Liver (tissue), 9 donors: ENCODE data around the gene BRD1. TPM values are rescaled to one million over a fixed set of nuclear protein-coding genes. Genes with fewer than 3 reads are reported as not detected.

Experiments used
- DNase-seq: peaks from one replicate; pipeline ENCODE4 v3.0.0-alpha.2; 2017; ENCODE audit warnings: low spot score
- H3K27ac ChIP-seq, 2 donors: one replicate each; pipeline ENCODE4 v1.7.0; 2013; ENCODE audit warnings: inconsistent platforms in 2 of 2, low read length in 2 of 2, control low read depth in 1 of 2, low read depth in 1 of 2, mild to moderate bottlenecking in 1 of 2
- H3K27me3 ChIP-seq, 4 donors: one replicate each; pipeline versions ENCODE4 v1.6.1 to v1.7.0; 2013; ENCODE audit warnings: low read length in 3 of 4, inconsistent platforms in 1 of 4, mild to moderate bottlenecking in 1 of 4, moderate library complexity in 1 of 4; ENCODE audit not compliant: control insufficient read depth in 4 of 4, insufficient read depth in 4 of 4
- H3K36me3 ChIP-seq, 4 donors: one replicate each; pipeline versions ENCODE4 v1.6.1 to v1.7.0; 2013; ENCODE audit warnings: low read length in 3 of 4, mild to moderate bottlenecking in 3 of 4, low read depth in 1 of 4, moderate library complexity in 1 of 4; ENCODE audit not compliant: control insufficient read depth in 4 of 4, insufficient read depth in 3 of 4
- H3K4me1 ChIP-seq, 4 donors: one replicate each; pipeline versions ENCODE4 v1.6.1 to v1.7.0; 2013; ENCODE audit warnings: low read length in 3 of 4, mild to moderate bottlenecking in 3 of 4, moderate library complexity in 1 of 4; ENCODE audit not compliant: control insufficient read depth in 4 of 4, insufficient read depth in 4 of 4
- H3K4me3 ChIP-seq, 3 donors: one replicate each; pipeline versions ENCODE4 v1.6.1 to v1.7.0; 2013; ENCODE audit warnings: low read length in 3 of 3, control low read depth in 1 of 3, low read depth in 1 of 3, mild to moderate bottlenecking in 1 of 3
- H3K9ac ChIP-seq, 2 donors: one replicate each; pipeline ENCODE4 v1.7.0; 2013; ENCODE audit warnings: low read length in 2 of 2, mild to moderate bottlenecking in 2 of 2, moderate library complexity in 2 of 2, control low read depth in 1 of 2, low read depth in 1 of 2
- H3K9me3 ChIP-seq, 4 donors: one replicate each; pipeline versions ENCODE4 v1.6.1 to v1.7.0; 2013; ENCODE audit warnings: low read length in 3 of 4; ENCODE audit not compliant: control insufficient read depth in 4 of 4
- ATF3 ChIP-seq: IDR thresholded peaks from 2 replicates; pipeline ENCODE4 v1.6.1; 2016; ENCODE audit warnings: antibody characterized with exemption
- CTCF ChIP-seq: fragments of 150-350 bp; IDR thresholded peaks from 2 replicates; pipeline ENCODE4 v1.5.1; 2017; ENCODE audit warnings: improper control_type of control experiment, low read depth, low read length; ENCODE audit not compliant: missing input control
- EGR1 ChIP-seq, 2 donors: IDR thresholded peaks; 2 replicates each; pipeline ENCODE4 v1.6.1; 2016 to 2018; ENCODE audit warnings: antibody characterized with exemption in 2 of 2, low read depth in 2 of 2
- FOXA1 ChIP-seq: IDR thresholded peaks from 2 replicates; pipeline ENCODE4 v1.6.1; 2016; ENCODE audit warnings: antibody characterized with exemption
- FOXA2 ChIP-seq: IDR thresholded peaks from 2 replicates; pipeline ENCODE4 v1.6.1; 2016; ENCODE audit warnings: antibody characterized with exemption
- GABPA ChIP-seq, 2 donors: IDR thresholded peaks in 1 of 2; conservative IDR thresholded peaks in 1 of 2; 2 replicates each; pipeline ENCODE4 v1.6.1; 2016; ENCODE audit warnings: antibody characterized with exemption in 2 of 2, mild to moderate bottlenecking in 1 of 2, moderate library complexity in 1 of 2
- HNF4A ChIP-seq, 2 donors: conservative IDR thresholded peaks; 2 replicates each; pipeline ENCODE4 v1.6.1; 2016; ENCODE audit warnings: antibody characterized with exemption in 2 of 2, mild to moderate bottlenecking in 2 of 2
- HNF4G ChIP-seq: IDR thresholded peaks from 2 replicates; pipeline ENCODE4 v1.6.1; 2016; ENCODE audit warnings: antibody characterized with exemption
- JUND ChIP-seq, 2 donors: IDR thresholded peaks; 2 replicates each; pipeline ENCODE4 v1.6.1; 2016; ENCODE audit warnings: antibody characterized with exemption in 2 of 2
- NR2F2 ChIP-seq: IDR thresholded peaks from 2 replicates; pipeline ENCODE4 v1.6.1; 2016; ENCODE audit warnings: antibody characterized with exemption
- RAD21 ChIP-seq, 2 donors: IDR thresholded peaks; 2 replicates each; pipeline ENCODE4 v1.6.1; 2016; ENCODE audit warnings: antibody characterized with exemption in 2 of 2, mild to moderate bottlenecking in 2 of 2
- RXRA ChIP-seq, 2 donors: IDR thresholded peaks; 2 replicates each; pipeline ENCODE4 v1.6.1; 2017 to 2018; ENCODE audit warnings: antibody characterized with exemption in 2 of 2, mild to moderate bottlenecking in 1 of 2
- SP1 ChIP-seq: IDR thresholded peaks from 2 replicates; pipeline ENCODE4 v1.6.1; 2018; ENCODE audit warnings: antibody characterized with exemption, mild to moderate bottlenecking
- TAF1 ChIP-seq: conservative IDR thresholded peaks from 2 replicates; pipeline ENCODE4 v1.6.1; 2016; ENCODE audit warnings: antibody characterized with exemption, mild to moderate bottlenecking
- YY1 ChIP-seq: IDR thresholded peaks from 2 replicates; pipeline ENCODE4 v1.6.1; 2016; ENCODE audit warnings: antibody characterized with exemption, mild to moderate bottlenecking
- ZBTB33 ChIP-seq: IDR thresholded peaks from 2 replicates; pipeline ENCODE4 v1.6.1; 2016; ENCODE audit warnings: antibody characterized with exemption
- WGBS: extraction: QIAGEN DNeasy Blood & Tissue Kit; methylation state at CpG from one replicate; pipeline ENCODE4 v1.1.7; 2013; 5-methylcytosine and 5-hydroxymethylcytosine counted together
- polyA plus RNA-seq, 2 donors: library from polyadenylated mRNA; stranded (reverse) in 1 of 2; unstranded in 1 of 2; fragments of 200-250 nt in 1 of 2; fragments of >200 nt in 1 of 2; fragmentation: Nextera tagmentation in 1 of 2; extraction: Ambion mirVana in 1 of 2; gene quantifications; one replicate each; pipeline versions ENCODE4 v1.2.1 to v1.2.3, GENCODE V29; 2013 to 2015
- total RNA-seq, 2 donors: library from RNA; depleted of rRNA; stranded (reverse); fragments of >200 nt; gene quantifications; one replicate each; pipeline ENCODE4 v1.2.3, GENCODE V29; 2014
- TF ChIP-seq, protein P1 (sequence below): IDR thresholded peaks from 2 replicates; pipeline ENCODE4 v1.6.1; 2016; ENCODE audit warnings: antibody characterized with exemption
- TF ChIP-seq, protein P2 (sequence below): IDR thresholded peaks from 2 replicates; pipeline ENCODE4 v1.6.1; 2016; ENCODE audit warnings: antibody characterized with exemption, mild to moderate bottlenecking
- donor health status: healthy.
- donor health status: healthy.
- donor health status: healthy.
- donor health status: healthy.
- donor health status: healthy.

Gene BRD1
- total and polyA plus RNA-seq, 4 donors, result 3.3 to 20.7 (median 11.6) TPM

DNA sequence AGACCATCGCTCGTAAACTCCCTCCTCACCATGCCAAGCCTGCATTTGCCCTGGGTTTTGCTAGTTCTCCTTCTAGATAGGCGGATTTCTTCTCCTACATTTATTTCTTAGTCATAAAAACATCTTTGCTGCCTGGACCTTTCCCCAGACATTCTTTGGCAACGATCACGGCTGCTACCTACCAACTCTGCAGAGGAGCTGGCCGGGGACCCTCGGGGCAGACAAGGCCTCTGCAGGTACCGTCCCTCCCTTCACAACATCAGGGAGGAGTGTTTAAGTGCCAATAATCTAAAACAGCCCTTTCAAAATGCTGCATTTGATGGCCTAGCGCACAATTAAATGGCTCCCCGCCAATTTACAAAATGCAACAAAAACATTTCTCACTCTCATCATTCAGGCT, 34.4 kb downstream of the BRD1 start:
- no peak overlapping the region for H3K27ac ChIP-seq
- peaks cover 25 to 61% (median 46%) of the 10 kb centered on the region in 4 donors for H3K36me3 ChIP-seq
- no peak for DNase-seq
- no peaks in the 10 kb centered on the region for H3K9me3 ChIP-seq
- H3K4me1 ChIP-seq, result peaks cover 8 to 22% (median 15%) of the 10 kb centered on the region in 4 donors
- H3K4me3 ChIP-seq, result no peak overlapping the region
- no peak overlapping the region for H3K9ac ChIP-seq
- no peaks in the 10 kb centered on the region for H3K27me3 ChIP-seq
- TF ChIP-seq SP1 (no peak), NR2F2 (no peak), HNF4A (conservative IDR thresholded peaks at IDR 0.05) (no peak), YY1 (no peak), GABPA (IDR thresholded peaks at IDR 0.05 in 1 of 2, conservative IDR thresholded peaks at IDR 0.05 in 1 of 2) (no peak), JUND (IDR thresholded peaks at IDR 0.05) (no peak), CTCF (no peak), RXRA (IDR thresholded peaks at IDR 0.05) (no peak)
- 95% methylated on average over 10 of the region's 10 CpGs for WGBS

- no peak overlapping the region for H3K27ac ChIP-seq
- no peaks in the 10 kb centered on the region for H3K9me3 ChIP-seq
- DNase-seq, result no peak
- no peak for TF ChIP-seq EGR1 (IDR thresholded peaks at IDR 0.05; ENCODE audit: low read depth in 2 of 2)
- no peak overlapping the region for H3K4me3 ChIP-seq
- no peaks in the 10 kb centered on the region for H3K27me3 ChIP-seq
- peaks cover 21 to 60% (median 43%) of the 10 kb centered on the region in 4 donors for H3K36me3 ChIP-seq
- peaks cover 8 to 24% (median 15%) of the 10 kb centered on the region in 4 donors for H3K4me1 ChIP-seq
- no peak overlapping the region for H3K9ac ChIP-seq
- WGBS, result 95% methylated on average over 10 of the region's 10 CpGs
Observed at GRCh38 chr22:49792107-49792506, 35.6 kb downstream of the BRD1 start.

- H3K27me3 ChIP-seq, result no peaks in the 10 kb centered on the region
- no peak overlapping the region for H3K9ac ChIP-seq
- TF ChIP-seq FOXA2, result no peak
- TF ChIP-seq FOXA1, result no peak
- TF ChIP-seq JUND (IDR thresholded peaks at IDR 0.05), result no peak
- TF ChIP-seq HNF4G, result no peak
- TF ChIP-seq, protein P1, sequence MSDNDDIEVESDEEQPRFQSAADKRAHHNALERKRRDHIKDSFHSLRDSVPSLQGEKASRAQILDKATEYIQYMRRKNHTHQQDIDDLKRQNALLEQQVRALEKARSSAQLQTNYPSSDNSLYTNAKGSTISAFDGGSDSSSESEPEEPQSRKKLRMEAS, result no peak
- TF ChIP-seq, protein P2, sequence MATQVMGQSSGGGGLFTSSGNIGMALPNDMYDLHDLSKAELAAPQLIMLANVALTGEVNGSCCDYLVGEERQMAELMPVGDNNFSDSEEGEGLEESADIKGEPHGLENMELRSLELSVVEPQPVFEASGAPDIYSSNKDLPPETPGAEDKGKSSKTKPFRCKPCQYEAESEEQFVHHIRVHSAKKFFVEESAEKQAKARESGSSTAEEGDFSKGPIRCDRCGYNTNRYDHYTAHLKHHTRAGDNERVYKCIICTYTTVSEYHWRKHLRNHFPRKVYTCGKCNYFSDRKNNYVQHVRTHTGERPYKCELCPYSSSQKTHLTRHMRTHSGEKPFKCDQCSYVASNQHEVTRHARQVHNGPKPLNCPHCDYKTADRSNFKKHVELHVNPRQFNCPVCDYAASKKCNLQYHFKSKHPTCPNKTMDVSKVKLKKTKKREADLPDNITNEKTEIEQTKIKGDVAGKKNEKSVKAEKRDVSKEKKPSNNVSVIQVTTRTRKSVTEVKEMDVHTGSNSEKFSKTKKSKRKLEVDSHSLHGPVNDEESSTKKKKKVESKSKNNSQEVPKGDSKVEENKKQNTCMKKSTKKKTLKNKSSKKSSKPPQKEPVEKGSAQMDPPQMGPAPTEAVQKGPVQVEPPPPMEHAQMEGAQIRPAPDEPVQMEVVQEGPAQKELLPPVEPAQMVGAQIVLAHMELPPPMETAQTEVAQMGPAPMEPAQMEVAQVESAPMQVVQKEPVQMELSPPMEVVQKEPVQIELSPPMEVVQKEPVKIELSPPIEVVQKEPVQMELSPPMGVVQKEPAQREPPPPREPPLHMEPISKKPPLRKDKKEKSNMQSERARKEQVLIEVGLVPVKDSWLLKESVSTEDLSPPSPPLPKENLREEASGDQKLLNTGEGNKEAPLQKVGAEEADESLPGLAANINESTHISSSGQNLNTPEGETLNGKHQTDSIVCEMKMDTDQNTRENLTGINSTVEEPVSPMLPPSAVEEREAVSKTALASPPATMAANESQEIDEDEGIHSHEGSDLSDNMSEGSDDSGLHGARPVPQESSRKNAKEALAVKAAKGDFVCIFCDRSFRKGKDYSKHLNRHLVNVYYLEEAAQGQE, result no peak
- TF ChIP-seq GABPA (IDR thresholded peaks at IDR 0.05 in 1 of 2, conservative IDR thresholded peaks at IDR 0.05 in 1 of 2), result no peak
- no peak for TF ChIP-seq NR2F2
- TF ChIP-seq HNF4A (conservative IDR thresholded peaks at IDR 0.05), result no peak
- no peak for TF ChIP-seq ZBTB33
- TF ChIP-seq EGR1 (IDR thresholded peaks at IDR 0.05; ENCODE audit: low read depth in 2 of 2), result no peak
- TF ChIP-seq SP1, result no peak
- no peak for TF ChIP-seq TAF1
- no peak for TF ChIP-seq ATF3
- no peak for TF ChIP-seq YY1
- TF ChIP-seq CTCF, result no peak
- no peak for TF ChIP-seq RXRA (IDR thresholded peaks at IDR 0.05)
- TF ChIP-seq RAD21 (IDR thresholded peaks at IDR 0.05), result no peak
- no peak for DNase-seq
- no peaks in the 10 kb centered on the region for H3K9me3 ChIP-seq
- no peak overlapping the region for H3K4me3 ChIP-seq
- no peak overlapping the region for H3K27ac ChIP-seq
- peaks cover 22 to 60% (median 41%) of the 10 kb centered on the region in 4 donors for H3K36me3 ChIP-seq
- peaks cover 8 to 24% (median 15%) of the 10 kb centered on the region in 4 donors for H3K4me1 ChIP-seq
- WGBS, result 91% methylated on average over 10 of the region's 10 CpGs
Observed at GRCh38 chr22:49791682-49792081, 36.0 kb downstream of the BRD1 start.
